HG03039 (cell line): Measurements from ENCODE around the gene ANKRD62.

ENCODE experiments used
- ATAC-seq: cut with Tn5 transposase; IDR thresholded peaks from one replicate; pipeline ENCODE4 v1.9.1; 2021; ENCODE audit warnings: mild to moderate bottlenecking, moderate library complexity; ENCODE audit not compliant: unreplicated experiment

The ANKRD62 gene

DNA sequence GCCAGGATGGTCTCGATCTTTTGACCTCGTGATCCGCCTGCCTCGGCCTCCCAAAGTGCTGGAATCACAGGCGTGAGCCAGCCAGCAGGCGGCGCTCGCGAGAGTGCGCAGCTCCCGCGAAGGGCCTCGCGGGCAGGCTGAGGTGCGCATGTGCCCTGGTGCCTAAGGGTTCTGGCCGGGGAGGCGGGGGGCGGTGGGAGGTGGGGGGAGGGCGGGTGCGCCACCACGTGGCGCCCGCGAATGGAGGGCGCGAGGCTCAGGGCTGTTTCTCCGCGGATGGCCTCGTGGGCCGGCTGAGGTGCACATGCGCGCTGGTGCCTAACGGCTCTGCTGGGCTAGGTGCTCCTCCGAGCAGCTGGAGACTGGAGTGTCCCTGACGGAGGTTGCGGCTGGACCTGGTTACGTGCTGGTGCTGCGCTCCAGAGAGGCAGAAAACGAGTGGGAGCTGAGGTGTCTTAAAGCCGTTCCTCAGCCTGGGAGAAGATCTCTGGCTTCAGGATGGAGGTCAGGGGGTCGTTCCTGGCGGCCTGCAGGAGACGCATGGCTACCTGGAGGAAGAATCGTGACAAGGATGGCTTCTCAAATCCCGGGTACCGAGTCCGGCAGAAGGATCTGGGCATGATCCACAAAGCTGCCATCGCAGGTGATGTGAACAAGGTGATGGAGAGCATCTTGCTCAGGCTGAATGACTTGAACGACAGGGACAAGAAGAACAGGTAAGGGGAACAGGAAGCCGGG, at the start of gene ANKRD62:
ANKRD62 (plus strand) TSS at position 324 of the 738 bp plus-strand sequence; CDS start at position 499, 175 bp downstream.
- ATAC-seq, result no peak

DNA sequence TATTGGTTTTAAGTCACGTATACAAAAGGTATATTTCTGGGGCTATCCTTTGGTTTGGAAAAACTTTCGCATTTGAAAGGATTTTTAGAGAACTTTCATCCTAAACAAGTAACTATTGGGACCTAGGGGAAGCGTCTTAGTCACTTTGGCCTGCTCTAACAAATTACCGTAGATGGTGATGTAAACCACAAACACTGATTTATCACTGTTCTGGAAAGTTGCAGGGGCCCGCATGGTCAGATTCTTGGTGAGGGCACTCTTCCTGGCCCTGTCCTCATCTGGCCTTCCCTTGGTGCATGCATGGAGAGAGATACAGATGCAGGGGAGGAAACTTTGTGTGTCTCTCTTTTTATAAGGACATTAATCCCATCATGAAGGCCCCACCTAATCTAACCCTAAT, 49.1 kb upstream of the ANKRD62 start:
- no peak for ATAC-seq

DNA sequence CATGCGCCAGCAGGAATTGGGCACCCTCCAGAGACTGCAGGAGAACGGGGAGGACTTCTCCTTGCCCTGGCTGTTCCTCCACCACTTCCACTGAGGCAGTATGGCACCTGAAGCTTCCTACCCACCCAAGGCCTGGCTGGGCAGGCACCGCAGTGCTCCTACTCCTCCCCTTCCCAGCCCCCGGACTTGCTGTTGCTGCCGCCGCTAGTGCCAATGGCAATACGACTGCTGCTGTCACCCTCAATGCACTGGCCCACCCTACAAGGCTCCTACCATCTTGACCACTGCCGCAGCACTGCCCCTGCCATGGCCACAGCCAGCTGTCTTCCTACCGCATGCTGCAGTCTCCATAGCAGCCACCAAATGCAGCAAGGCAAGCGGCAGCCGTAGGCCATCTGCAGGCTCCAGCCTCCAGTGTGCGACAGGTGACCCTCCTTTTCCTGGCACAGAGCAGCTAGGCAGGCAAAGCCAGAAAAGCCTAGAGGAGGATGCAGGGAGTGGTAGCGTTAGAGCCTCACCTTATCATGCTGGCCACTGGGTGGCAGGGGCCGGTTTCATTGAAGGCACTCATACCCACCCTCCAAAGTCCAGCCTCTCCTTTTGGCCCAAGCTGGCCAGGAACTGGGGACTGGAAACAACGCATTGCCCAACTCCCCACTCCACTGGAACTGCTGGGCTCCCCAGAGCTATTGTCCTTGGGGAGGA, 47.4 kb upstream of the ANKRD62 start:
- ATAC-seq, result no peak

DNA sequence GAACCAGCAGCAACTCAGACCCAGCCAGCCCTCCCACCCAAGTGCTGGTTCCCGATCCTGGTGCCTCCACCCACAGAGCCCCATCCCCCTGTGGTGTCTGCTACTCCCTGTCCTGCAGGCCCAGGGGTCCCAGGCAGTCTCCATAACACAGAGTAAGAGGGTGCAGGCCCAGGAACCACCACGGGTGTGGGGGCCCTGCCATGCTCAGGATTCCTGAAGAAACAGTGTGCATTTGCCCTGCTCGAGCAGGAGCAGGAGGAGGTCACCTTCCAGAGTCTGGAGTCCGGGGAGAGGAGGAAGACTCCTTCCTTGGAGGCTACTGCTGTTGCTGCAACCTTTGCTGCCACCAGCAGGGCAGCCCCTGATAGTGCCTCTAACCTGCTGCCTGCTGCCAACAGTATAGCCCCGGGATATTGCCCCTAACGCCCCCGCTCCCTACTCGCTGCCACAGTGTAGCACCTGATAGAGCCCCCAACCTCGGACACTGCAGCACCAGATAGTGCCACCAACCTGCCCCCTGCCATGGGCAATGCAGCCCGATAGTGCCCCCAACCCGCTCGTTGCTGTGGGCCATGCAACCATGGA, 46.8 kb upstream of the ANKRD62 start:
- no peak for ATAC-seq

DNA sequence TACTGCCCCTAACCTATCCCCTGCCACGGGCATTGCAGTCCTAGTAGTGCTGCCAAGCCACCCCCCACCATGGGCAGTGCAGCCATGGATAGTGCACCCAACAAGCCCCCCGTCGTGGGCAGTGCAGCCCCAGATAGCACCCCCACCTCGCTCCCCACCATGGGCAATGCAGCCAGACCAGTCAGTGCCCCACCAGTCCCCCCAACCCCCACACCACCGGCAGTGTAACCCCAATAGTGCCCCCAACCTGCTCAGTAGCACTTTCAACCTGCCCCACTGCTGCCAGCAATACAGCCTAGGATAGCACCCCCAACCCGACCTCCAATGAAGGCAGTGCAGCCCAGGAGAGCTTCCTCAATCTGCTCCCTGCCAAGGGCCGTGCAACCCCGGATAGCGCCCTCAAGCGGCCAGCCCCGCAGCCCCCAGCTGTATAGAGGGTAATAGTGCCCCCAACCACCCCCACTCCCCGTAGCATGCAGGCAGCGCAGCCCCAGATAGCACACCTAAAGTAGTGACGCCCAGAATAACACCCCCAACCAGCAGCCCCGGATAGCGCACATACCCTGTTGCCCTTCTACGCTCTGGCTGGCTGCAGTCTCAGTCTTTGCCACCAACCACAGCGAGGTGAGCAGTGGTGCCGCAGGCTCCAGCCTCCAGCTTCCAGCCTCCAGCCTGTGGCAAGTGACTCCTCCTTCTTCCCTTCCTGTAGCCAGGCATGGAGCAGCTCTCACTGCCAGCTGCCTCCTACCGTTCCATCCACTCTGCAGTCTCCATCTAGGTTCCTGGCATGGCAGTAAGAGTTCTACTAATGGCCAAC, 45.4 kb upstream of the ANKRD62 start:
- ATAC-seq, result no peak

DNA sequence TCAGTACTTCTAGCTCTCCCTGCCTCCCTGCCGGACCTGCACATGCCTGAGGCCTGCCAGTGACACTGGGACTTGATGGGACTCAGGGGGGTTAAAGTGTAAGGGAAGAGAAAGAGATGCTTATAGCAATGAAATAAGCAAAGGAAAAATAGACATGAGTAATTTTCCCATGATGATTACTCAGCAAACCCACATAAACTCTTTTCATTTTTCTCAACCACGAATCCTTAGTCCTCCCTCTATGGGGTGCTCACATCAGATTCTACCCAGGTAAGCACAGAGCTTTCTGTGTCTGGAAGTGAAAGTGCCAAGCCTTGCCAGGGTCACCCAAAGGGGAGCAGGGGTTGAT, 44.8 kb upstream of the ANKRD62 start:
- no peak for ATAC-seq

DNA sequence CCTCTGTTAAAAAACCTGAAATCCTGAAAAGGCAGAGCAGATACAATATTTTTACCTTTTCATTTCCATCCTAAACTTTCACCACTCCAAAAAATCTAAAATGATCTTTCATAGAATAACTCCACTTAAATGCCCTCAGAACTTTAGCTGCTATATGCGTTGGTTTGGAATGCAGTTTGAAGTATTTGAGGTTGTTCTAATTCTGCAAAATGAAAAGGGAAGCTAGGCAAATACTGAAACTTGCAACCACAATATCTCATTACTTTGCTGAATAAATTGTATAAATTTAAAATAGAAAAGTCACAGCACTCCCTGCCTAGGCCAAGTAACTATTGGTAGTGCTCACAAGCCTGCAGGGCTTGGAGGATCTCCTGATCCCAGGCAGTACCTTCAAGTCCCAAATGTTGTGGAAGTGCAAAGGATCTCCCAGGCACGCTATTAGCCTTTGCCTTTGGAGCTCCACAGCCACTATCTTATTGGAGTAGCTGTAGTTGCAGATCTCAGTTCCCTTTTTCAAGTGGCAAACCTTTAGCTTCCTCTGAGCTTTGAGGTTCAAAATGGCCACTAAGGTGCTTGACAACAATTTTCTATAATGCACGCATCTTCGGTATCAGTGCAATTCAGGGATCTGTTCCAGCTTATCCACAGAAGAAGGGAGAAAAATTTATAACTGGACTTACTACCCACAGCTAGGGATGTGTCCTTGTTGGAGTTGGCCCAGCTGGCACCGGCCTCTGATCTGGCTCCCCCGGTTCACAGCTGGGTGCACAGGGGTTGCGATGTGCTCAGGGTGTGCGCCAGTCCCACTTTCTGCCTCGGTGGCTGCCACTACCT, 43.4 kb upstream of the ANKRD62 start:
- ATAC-seq, result peak; percentile 81

DNA sequence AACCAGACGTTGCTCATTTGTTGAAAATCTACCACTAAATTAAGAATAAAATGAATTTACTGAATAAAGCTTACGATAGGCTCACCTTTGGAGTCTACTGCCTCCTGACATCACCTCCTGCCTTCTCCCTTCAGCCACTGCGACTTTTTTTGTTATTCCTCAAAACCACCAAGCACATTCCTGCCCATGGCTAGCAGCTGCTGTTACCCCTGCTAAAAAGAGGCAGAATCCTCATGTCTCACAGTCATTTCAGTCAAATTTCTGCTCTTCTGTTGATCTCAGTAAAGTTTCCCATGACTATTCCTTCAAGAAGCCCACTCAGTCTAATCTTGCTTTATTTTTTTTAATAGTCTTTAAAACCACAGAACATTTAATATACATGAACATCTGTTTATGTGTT, 40.8 kb upstream of the ANKRD62 start:
- ATAC-seq, result no peak

DNA sequence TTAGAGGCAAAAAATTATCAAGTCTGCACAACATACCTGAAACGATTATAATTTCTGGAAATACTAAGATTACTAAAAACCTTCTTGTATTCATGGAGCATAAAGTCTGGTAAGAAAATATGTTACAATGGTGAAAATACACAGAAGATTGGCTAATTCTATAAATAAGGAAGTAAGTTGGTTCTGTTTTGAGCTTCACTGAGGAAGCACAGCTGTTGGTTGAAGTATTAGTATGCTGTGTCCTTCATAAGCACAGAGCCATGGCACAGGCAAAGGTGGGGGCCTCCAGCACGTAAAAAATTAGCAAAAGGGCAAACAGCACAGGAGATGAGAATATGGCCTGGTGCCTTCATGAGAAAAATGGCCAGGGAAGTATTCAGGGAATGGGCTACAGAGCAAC, 40.4 kb upstream of the ANKRD62 start:
- peak; percentile 46 for ATAC-seq

DNA sequence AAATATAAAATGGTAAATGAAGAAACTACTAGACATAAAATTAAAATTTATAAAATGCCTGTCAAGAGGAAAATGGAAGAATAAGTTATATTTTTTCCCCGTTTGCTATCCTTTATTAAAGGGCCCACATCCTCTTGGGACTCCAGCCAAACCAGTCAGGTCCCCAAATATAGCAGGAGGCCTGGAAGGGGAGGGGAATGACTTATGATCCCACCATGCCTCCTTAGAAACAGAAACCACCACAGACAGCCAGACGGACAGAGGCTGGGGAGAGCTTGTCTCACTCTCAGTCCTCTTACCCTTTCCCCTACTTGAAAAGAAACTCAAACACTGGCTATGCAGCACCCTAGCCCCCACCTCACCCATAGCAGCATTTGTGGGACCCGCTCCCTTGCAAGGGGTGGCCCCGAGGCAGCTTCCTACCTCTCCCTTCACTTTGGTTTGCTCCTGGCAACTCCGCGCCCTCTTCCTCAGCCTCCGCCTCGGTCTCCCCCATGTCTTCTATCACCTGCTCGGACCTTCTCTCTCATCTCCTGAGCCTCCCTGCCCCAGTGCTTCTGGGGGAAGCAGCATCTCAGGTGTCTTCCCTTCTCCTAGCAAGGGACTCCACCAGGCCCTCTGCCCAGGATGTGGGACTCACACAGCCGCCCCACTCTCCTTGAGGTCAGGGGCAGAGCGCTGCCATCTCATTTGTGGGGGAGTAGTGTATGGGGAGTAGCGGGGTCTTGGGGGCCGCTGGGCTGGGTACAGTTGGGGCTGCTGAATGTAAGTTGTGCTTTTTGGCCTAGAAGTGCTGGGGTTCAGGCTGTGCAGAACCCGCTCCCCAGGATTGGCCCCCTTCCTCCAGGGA, 37.4 kb upstream of the ANKRD62 start:
- ATAC-seq, result no peak

DNA sequence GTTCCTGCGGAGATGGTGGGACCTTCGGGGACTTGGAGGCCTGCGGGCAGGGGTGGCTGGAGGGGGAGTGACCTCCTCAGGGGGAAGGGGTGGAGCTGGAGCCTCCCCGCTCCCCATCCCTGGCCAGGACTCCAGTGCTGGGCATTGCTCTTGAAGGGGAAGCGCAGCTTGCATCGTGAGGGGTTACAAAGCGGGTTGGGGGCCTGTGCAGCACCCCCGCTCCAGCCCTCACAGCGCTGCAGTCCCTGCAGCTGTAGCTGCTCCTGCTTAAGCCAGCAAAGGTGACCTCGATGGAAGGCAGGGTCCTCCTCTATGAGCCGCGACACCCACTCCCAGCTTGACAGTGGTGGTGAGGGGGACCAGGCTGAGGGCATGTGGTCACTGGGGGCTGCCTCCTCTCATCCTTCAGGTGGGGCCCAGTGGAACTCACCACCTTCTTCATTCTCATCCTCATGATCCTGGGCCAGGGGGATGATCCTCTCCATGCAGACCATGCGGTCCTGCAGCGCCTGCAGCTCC, 36.7 kb upstream of the ANKRD62 start:
- ATAC-seq, result no peak

DNA sequence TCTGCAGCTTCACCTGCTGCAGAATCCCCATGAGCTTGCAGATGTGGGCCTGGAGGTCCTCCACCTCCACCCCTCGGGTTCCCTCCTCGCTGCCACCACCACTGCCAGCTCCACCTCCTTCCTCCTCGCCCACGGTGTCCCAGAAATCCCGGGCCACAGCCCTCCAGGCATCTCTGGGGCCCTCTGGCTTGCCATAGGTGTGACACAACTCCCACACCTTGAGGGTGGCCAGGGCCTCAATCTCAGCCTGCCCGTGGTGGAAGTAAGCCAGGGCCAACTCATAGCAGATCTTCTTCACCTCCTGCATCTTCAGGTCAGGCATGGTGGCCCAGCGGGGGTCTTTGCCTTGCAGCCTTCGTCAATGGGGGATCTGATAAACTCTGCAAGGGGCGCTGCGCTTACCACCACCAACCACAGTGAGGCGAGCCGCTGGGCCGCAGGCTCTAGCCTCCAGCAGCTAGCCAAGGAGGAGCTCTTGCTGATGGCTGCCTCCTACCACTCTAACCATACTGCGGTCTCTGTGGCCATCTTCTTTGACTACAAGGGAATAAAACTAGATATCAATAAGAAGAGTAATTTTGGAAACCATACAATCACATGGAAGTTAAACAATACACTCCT, 36.1 kb upstream of the ANKRD62 start:
- no peak for ATAC-seq

DNA sequence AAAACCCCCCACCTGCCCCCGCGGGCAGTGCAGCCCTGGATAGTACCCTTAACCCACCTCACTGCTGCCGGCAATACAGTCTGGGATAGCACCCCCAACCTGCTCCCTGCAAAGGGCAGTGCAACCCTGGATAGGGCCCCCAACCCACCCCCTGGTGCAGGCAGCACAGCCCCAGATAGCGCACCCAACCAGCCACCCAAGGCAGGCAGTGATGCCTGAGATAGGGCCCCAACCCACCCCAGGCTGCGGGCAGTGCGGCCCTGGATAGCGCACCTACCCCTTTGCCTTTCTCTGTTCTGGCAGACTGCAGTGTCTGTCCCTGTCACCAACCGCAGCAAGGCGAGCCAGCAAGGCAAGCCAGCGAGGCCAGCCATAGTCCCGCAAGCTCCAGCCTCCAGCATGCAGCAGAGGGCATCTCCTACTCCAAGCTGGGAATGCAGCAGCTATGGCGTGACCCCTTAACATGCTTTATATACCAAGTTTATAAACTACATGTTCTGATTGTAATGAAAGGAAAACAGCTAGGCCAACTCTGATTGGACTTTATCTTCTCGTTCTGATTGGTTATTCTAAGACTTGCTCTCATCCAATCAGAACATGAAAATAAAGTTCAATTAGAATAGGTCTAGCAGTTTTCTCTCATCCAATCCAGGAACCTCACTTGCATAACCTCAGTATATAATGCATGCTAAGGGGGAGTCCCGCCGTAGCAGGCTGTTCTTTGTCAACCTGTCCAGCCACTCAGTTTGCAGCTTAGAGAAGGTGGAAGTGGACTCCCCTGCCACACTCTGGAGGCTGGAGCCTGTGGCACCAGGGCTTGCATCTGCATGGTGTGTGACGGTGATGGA, 34.1 kb upstream of the ANKRD62 start:
- no peak for ATAC-seq

DNA sequence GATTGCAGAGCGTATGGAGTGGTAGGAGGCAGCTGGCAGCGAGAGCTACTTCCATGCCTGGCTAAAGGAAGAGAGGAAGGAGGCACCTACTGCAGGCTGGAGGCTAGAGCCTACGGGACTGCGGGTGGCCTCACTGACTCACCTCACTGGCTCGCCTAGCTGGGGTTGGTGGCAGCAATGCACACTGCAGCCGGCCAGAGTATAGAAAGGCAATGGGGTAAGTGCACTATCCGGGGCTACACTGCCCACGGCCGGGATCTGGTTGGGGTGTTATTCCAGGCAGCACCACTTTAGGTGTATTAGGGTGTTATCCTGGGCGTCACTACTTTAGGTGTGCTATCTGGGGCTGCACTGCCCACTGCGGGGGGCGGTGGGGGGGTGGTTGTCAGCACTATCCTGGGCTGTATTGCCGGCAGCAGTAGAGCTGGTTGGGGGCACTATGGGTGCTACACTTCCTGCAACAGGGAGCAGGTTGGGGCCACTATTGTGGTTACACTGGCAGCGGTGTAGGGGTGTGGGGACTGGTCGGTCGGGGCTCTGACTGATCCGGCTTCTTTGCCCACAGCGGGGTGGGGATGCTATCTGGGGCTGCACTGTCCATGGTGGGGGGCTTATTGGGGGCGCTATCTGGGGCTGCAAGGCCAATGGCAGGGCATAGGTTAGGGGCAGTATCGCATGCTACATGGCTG, 33.3 kb upstream of the ANKRD62 start:
- ATAC-seq, result no peak

DNA sequence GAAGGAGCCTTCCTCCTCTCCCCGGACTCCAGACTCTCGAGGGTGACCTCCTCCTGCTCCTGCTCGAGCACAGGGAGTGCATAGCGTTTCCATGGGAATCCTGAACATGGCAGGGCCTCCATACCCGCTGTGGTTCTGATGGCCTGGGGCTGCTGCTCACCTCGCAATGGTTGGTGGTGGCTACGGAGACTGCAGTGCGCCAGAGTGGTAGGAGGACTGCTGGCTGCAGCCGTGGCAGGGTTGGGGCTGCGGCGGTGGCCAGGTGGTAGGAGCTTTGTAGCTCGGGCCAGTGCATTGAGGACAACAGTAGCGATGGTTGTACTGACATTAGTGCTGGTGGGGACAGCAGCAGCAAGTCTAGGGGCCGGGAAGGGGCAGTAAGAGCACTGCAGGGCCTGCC, 32.0 kb upstream of the ANKRD62 start:
- ATAC-seq, result no peak

DNA sequence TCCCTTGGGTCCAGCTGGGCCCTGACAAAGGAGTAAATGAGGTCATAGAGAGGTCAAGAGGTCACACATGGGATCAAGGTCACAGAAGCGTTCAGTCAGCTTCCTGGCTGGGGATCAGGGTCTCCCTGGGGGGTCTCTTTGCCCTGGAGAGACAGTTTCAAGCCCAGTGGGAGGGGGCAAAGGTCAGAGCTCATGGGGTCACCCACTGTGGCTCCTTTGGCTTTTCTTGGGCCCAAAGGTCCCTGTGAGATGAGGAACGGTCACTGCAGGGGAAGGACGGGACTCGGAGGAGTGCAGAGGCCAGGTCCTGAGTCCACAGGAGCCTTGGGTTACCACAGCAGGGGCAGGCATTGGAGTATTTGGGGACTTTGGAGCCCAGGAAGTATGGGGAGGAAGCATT, 30.7 kb upstream of the ANKRD62 start:
- ATAC-seq, result no peak

DNA sequence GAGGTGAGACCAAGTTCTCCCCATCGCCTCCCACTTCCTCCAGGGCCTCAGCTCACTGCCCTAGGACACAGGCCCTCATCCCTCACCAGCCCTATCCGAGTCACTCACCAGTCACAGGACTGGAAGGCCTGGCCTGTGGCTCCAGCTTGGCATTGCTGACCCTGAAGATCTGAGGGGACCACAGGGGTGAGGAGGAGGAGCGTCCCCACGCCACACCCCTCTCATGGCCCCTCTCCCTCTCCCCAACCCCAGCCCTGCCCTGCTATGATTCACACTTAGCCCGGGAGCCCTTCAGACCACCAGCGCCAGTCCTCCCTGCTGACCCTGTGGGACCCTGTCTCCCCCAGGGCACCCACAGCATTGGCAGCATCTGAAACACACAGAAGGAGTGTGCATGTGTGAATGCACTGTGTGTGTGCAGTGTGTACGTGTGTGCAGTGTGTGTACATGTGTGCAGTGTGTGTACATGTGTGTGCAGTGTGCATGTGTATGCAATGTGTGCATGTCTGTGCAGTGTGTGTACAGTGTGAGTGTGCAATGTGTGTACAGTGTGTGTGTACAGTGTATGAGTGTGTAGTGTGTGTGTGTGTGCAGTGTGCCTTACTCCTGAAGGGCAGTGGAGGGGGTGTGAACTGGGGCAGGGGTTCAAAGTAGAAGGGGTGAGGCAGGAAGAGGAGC, 29.4 kb upstream of the ANKRD62 start:
- no peak for ATAC-seq
